Endometrial microvascular endothelial cells (primary cell): ENCODE data around the gene ATXN1. TPM values are rescaled to one million over a fixed set of nuclear protein-coding genes. Genes with fewer than 3 reads are reported as not detected.
"Not testable (repeated sequence)": the region's sequence is repeated elsewhere in the genome, so short reads cannot be mapped to it uniquely, and the experiment has no call there.

Source experiments
- in situ Hi-C: cut with HindIII; loops from 2 replicates; pipeline ENCODE4 v1.10.0; 2017; ENCODE audit warnings: low sequenced_read_pairs, low pct_unique_long_range_greater_than_20kb; ENCODE audit errors: inconsistent ontology term
- total RNA-seq: library from RNA; depleted of rRNA; stranded (reverse); fragments of >200 nt; gene quantifications from one replicate; pipeline ENCODE4 v1.2.3, GENCODE V29; 2015; ENCODE audit errors: inconsistent ontology term

Gene ATXN1
- total RNA-seq, 1 donor from 2014 or later: 8.1 TPM

- in situ Hi-C loops: no loop called here
These were observed 294.3 kb downstream of the ATXN1 start for GRCh38 chr6:16466800-16467553.

GRCh38 chr6:16464045-16464444, 297.2 kb downstream of the ATXN1 start:
- in situ Hi-C loops: no loop called here

- in situ Hi-C loops: not testable (repeated sequence)
These were observed 298.0 kb downstream of the ATXN1 start for GRCh38 chr6:16463246-16463645.

- in situ Hi-C loops: no loop called here
These were observed 299.8 kb downstream of the ATXN1 start for GRCh38 chr6:16461491-16461890.

GRCh38 chr6:16459472-16459871, 301.8 kb downstream of the ATXN1 start:
- in situ Hi-C loops: not testable (repeated sequence)

- in situ Hi-C loops: no loop called here
These were observed 308.9 kb downstream of the ATXN1 start for GRCh38 chr6:16452348-16452747.

GRCh38 chr6:16450821-16451220, 310.4 kb downstream of the ATXN1 start:
- in situ Hi-C loops: no loop called here

GRCh38 chr6:16450285-16450684, 311.0 kb downstream of the ATXN1 start:
- in situ Hi-C loops: no loop called here

- in situ Hi-C loops: no loop called here
These were observed 315.0 kb downstream of the ATXN1 start for GRCh38 chr6:16446273-16446672.

GRCh38 chr6:16442031-16442430, 319.2 kb downstream of the ATXN1 start:
- in situ Hi-C loops: no loop called here

GRCh38 chr6:16441262-16441661, 320.0 kb downstream of the ATXN1 start:
- in situ Hi-C loops: no loop called here

GRCh38 chr6:16440636-16441212, 320.5 kb downstream of the ATXN1 start:
- in situ Hi-C loops: no loop called here

- in situ Hi-C loops: no loop called here
These were observed 322.3 kb downstream of the ATXN1 start for GRCh38 chr6:16438718-16439591.

- in situ Hi-C loops: no loop called here
These were observed 323.3 kb downstream of the ATXN1 start for GRCh38 chr6:16437984-16438383.

GRCh38 chr6:16437095-16437494, 324.2 kb downstream of the ATXN1 start:
- in situ Hi-C loops: no loop called here

GRCh38 chr6:16436550-16436949, 324.7 kb downstream of the ATXN1 start:
- in situ Hi-C loops: no loop called here

GRCh38 chr6:16434885-16435284, 326.4 kb downstream of the ATXN1 start:
- in situ Hi-C loops: no loop called here

- in situ Hi-C loops: no loop called here
These were observed 327.8 kb downstream of the ATXN1 start for GRCh38 chr6:16433338-16433890.
